HG03457 (cell line): ENCODE results near the gene SUPT4H1.

Experiments used
- ATAC-seq: cut with Tn5 transposase; IDR thresholded peaks from one replicate; pipeline ENCODE4 v1.9.1; 2021; ENCODE audit warnings: moderate number of reproducible peaks; ENCODE audit not compliant: unreplicated experiment

Gene SUPT4H1

DNA sequence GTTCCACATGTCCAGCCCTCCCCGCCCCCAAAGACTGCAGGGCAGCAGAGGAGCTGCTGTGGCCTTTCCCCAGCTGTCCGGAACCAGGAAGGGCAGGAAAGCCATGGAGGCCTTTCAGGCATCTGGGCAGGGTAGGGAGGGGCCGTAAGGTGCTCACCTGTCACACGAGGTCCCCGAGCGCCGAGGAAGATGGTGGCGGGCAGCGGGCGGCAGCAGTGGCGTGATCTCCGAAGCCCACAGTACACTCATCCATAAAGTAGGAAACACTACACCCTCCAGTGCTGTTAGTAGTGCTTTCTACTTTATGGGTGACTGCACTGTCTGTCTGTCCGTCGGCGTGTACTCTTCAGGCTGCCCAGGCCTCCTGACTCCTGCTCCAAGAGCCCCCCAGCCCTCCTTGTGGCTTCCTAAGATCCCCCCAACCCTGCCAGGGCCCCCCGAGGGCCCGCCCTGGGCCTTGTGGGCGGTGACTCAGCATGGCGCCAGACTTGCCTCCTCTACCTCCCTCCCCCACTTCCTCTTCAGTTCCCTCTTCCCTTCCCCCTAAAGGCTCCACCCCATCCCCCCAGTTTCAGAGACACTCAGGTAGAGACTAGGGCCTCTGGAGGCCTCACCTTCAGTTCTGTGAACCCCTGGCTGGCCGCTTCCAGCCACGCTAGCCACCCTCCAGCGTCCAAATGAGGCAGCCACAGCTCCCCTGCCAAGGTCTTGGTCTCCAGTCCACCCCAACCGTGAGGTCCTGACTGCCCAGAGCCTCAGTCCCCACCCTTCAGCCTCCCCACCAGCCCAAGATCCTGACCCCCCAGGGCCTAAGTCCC is 20.8 kb downstream of the SUPT4H1 start:
- no peak for ATAC-seq

DNA sequence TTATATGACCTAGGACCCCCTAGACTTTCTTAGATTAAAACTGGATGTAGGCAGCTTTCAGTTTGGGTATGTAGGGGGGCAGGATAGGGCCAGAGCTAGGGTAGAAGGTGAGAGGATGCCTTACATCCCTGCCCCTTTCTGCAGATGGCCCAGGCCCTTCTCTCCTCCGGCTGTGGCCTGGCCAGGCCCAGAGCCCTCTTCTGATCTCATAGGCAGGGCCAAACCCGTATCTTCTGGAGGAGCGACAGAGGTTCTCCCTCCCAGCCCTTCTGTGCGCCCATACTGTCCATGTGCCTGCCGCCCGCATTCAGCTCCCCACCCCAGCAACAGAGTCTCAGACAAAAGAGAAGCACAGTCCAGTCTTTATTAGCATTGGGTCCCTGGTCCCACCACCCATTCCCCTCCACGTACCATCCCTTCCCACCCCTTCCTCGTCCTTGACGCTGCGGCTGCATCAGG is 21.4 kb downstream of the SUPT4H1 start:
- no peak for ATAC-seq

DNA sequence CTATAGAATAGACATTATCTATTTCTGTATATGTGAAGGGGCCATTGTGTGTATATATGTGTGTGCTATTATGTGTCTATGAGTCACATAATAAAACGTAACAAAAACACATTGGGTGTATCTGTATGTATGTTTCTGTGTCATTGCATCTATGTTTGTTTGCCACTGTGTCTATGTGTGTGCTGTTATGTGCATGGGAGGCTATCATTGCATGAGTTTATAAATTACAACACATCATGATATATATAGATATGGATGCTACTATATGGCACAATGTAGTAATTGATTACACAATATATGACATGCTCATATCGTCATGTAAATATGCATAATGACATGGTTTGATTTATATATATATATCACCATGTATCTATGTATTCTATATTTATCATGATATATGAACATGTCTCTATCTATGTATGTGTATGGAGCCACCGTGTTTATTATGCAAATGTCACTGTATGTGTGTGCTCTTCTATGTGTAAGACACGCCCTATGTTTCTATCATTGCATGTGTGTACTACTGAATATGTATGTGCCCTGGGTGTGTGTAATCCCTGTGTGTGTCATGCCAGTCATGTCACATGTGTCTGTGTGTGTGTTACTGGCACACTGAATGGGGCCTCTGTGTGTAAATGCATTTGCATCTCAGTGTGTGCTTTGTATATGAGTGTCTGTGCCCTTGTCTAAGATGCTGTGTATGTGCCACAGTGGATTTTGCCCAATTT is 22.0 kb downstream of the SUPT4H1 start:
- peak; percentile 7 for ATAC-seq

DNA sequence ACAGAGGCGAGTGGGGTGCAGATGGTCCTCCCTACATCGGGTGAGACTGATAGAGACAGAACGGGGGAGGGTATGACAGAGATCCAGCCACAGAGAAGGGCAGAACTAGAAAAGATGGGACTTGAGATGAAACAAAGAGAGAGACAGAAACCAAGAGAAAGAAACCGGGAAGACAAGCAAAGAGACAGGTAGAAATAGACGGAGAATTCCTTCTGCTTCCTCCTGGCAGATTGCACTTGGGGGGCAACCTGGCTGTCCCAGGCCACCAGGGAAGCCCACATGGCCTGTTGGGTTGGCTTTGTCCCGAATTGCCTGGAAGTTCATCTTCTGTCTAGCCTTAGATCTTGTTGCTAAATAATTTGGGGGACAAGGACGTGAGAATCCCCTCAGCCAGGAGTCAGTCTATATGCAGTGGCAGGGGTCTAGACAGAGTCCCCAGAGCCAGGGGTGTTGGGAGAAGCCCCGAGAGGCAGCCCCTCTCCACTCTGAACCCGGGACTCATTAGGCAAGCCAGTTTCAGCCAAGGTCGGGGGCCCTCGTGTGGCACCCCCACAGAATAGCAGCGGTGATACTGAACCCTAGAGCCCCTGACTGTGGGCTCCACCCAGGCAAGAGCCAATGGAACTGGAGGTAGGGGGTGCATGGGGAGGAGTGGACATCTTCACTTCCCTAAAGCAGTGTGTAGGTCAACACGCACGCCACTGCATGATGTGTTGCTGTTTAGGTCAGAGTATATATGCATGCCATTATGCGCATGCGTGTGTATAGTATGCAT is 22.8 kb downstream of the SUPT4H1 start:
- ATAC-seq, result peak; percentile 34

DNA sequence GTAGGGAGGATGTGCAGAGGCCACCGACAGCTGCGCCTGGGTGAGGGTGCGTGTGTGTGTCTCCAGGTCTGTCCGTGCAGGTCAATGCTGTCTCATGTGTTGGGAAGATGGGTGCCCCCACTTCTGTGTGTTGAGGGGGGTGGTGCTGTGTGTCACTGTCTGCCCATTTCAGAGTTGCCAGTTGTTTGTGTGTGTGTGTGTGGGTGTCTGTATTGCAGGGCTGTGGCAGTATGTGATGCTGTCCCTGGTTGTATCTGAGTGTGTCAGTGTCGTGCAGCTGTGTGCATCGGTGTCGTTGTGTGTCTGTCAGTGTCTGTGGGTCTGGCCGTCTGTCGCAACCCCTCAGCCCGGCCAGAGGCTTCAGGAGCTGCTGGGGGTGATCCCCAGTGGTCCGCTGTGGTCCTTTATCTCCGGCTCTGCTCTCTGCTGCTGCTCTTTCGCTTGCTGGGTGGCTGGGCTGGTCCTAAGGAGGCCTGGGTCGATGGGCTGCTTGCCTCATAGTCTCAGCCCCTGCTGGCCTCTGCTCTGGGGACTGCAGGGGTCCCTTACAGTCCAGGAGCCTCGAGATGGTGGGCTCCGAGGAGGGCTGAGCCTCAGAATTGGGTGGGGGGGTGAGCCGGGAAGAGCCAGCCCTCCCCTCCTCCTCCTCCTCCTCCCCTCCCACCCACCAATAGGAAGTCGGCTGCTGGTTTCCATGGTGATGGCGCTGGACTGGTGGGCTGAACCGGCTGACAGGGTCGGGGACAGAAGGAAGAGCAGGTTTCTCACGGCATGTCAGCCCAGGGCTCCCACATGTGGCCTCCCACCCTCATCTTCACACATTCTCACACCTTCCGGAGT is 23.6 kb downstream of the SUPT4H1 start, which contains the start of gene TSPOAP1:
Gene TSPOAP1, minus strand, starts transcription at position 601 of the 840 bp plus-strand sequence. CDS start 875 bp downstream, outside the sequence.
- no peak for ATAC-seq

DNA sequence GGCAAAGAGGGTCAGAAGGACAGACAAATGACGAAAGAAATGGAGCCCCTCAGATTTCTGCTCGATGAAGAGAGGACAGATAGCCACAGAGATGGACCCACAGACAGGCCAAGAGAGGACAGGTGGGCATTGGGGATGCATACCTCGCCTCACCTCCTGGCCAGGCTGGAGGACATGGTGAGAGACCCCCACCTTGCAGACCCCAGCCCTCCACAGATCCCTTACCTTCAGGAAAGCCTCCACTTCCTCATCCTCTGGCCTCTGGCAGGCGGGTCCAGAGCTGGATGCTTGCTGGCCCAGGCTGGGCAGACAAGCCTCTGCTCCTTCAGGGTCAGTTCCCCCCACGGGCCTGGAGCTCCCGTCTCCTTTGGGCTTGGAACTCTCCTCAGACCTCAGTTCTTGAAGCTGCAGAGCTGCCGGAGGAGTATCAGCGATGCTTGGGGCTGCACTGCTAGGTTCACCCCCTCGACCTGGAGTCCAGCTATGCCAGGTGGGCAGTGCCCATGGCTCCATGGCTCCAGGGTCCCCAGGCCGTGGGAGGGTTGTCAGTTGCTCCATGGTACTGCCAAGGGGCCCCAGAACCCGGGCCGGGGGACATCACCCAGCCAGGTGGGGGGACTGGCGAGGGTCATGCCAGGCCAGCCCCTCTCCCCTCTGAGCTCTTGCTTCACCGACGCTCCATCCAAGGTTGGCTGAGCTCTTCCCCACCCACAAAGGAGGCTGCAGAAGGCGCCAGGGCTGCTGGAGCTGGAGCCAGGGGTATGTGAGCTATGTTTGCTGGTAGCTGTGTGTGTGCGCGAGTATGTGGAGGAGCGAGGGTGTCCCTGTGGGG is 24.4 kb downstream of the SUPT4H1 start:
- ATAC-seq, result no peak

DNA sequence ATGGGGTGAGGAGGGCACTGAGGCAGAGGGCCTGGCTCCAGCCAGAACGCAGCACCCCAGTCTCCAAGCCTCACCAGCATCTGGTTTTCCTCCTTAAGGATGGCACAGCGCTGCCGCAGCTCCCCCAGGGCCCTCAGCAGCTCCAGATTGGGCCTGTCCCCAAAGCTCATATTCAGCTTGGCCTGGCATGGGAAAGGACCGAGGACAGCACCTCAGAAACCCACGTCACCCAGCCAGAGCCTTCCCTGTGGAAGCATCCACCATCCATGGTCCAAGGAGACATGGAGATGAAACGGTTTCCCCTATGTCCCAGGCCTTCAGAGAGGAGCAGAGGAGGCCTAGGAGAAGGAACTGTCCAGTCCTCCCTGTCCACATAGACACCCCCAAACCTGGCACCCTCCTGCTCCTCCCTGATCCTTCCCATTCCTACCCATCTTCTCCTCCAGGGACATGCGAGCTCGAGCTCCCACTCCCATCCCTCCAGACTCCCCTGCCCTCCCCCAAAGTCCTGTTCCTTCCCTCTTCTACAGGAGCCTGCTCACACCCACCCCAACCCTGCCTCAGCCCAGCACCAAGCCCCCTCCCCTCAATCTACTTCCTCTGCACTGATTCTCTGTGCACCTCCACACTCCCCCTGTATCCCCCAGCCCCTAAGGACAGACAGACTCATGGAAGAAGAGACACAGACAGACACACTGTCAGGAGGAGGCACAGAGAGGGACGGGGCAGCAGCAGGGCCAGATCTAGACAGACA is 25.2 kb downstream of the SUPT4H1 start:
- ATAC-seq, result no peak

DNA sequence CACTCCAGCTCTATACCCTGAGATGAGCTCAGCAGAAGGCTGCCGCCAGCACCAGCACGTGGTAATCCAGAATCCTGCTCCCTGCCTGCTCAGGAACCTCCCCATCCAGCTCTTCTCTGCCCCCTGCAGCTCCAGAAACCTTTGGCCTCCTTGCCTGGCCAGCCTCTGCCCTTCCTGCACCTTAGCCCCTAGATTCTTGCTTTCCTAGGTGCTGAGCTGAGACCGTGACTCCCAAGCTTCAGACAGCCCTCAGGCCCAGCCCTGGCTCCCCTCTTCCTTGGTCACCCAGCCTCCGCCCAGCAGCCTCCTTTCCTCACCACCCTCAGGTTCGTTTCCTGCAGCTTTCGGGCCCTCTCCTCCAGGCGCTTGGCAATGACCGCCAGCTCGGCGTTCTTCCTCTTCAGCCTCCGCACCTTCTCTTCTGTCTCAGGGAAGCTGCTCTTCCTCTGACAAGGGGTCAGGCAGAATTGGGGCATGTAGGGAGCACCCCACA is 26.0 kb downstream of the SUPT4H1 start:
- no peak for ATAC-seq

DNA sequence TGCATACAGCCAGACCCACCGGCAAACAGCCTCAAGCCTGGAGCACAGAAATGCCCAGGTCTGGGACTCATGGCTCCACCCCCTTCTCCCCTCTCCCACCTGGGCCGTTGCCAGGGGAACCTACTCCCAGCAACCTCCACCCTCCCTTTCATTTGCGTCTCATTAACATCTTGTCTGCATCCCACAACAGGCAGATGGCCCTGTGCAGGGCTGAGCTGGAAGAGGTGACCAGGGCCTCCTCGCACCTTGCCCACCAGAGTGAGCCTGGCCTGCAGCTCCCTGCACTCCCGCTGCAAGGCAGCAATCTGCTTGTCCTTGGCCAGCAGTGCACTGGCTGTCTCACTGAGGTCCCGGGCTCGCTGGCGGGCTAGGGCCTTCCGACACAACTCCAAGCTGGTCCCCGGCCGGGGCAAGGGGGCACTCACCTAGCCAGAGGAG is 26.7 kb downstream of the SUPT4H1 start:
- no peak for ATAC-seq

DNA sequence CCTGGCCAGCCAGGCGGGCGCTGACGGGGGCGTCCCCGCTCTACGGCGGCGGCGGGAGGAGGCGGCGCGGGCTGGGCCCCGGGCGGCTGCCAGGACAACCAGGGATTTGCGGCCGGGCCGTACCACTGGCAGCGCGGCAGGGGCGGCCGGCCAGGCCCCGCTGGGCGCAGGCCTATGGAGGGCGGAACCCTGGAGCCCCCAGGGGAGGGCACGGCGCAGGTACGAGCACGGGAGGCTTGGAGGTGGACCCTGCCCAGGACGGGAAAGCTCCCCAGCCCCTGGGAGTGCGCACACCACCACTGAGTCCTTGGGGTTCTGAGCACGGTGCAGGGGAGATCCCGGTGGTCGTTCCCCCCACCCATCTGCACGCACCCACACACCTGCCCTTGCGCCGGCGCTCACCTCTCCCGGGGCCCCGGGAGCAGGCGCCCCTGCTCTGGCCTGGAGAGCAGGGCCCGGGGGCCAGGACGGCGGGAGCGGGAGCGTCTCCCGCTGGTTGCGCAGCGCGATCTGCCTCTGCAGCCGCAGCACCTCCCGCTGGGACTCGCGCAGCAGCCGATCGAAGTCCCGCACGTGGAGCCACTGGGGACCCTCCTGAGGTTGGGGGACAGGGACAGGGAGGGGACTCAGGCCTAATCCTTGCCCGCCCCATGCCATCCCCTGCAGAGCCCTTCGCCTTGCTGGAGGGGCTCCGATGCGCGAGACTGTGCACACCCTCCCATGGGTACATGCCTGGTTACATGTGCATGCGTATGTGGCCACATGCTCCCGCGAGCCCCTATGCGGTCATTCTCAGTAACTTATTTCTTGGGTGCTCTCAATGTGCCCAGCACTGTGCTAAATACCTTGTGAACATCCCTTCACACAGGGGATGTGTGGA is 27.4 kb downstream of the SUPT4H1 start:
- ATAC-seq, result no peak

DNA sequence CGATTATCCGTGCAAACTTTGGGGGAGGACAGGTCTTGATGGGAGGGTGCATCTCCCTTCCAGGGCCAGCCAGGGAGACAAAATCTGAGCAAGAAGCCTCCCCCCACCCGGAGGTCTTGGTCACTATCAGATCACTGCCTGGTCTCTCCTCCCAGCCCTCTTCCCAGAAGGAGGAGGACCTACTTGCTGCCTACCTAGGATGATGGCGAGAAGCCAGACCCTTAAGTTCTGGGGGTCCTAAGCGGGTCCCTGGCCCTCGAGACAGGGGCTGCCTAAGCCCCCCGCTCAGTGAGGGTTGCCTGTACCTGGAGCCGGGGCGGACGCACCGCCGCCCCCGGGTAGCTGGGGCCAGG is 28.0 kb downstream of the SUPT4H1 start:
- ATAC-seq, result no peak

DNA sequence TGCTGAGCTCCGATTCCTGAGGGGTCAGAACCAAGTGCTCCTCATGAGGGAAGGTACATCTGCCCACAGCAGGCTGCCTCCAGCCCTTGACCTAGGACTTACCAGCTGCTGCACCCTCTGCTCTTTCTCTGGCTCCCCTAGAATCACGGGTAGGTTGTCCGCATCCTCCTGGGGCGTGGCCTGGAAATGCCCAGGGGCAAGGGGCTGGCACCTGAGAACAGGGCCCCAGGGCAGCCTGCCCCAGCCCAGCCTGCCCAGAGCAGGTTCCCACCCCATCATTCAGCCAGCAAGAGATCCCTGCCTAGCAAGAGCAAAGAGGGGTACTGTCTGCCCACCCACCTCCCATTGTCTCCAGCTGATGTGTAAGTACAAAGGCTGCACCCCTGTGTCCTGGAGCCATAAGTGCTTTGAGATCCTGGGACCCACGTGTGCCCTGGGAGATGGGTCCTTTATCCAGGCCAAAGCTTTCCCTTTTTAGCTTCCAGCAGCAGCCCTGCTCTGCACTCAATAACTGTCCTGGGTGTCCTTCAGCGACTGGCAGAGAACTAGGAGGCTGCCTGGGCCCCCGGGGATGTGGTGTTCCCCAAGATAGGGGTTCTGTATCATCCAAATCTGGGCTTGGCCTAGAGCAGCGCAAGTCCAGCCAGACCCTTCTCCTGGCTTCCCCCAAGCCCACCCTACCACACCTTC is 28.5 kb downstream of the SUPT4H1 start:
- ATAC-seq, result no peak

DNA sequence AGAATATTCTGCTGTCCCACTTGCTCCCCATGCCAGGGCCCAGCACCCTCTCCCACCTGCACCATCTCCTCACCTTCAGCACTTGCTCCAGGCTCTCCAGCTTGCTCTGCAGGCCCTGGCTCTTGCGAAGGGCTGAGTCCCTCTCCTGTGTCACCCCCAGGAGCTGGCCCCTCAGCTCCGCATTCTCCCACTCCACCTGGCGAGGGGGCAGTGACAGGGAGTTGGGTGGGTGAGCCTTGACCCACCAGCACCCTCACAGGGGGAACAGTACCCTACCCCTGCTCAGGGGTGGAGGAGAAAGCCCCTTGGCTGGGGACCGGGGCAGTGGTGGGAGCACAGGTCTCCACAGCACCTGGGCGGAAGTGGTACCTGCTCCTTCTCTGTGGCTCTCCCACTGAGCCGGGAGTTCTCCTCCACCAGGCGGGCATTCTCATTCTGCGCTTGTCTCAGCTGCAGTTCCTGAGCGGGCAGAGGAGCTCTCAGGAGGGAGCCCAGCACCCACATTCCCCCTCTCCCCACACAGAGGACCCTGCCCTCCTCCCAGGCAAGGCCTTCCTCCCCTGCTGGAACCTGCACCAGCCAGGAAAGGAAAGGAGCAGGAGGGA is 29.3 kb downstream of the SUPT4H1 start:
- ATAC-seq, result no peak

DNA sequence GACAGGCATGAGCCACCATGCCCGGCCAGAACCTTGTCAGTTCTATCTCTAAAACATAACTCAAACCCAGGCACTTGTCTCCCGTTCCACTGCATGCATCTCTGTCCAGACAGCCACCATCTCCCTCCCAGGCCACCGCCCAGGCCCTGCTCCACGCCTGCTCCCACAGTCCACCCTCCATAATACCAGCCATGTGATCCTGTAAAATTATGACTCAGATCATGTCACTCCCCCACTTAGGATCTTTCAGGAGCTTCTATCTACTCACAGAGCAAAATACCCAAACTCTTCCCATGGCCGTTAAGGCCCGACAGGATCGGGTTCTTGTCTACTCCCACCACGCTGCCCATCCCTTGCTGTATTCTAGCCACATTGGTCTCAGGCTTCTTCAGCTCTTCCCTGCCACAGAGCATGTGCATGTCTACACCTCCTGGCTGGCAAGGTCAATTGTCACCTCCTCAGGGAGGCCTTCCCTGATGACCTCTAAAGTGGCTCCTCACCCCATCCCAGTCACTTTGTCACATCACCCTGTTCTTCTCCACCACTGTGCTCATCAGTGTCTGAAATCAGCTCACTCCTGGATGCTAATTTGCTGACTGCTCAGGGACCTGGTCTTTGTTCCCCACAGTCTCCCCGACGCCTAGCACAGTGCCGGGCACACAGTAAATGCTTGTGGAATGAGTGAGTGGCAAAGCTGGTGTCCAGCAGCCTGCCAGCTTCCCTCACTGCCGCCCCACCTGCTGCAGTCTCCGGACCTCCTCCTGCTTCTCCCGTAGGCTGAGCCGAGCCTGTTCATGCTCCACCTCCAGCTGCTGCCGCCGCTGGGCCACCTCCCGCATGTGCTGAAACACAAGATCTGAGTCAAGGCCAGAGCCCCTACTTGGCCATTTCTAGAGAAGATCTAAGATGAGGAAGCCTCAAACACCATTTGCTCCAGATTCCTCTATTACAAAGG is 30.2 kb downstream of the SUPT4H1 start:
- ATAC-seq, result no peak

DNA sequence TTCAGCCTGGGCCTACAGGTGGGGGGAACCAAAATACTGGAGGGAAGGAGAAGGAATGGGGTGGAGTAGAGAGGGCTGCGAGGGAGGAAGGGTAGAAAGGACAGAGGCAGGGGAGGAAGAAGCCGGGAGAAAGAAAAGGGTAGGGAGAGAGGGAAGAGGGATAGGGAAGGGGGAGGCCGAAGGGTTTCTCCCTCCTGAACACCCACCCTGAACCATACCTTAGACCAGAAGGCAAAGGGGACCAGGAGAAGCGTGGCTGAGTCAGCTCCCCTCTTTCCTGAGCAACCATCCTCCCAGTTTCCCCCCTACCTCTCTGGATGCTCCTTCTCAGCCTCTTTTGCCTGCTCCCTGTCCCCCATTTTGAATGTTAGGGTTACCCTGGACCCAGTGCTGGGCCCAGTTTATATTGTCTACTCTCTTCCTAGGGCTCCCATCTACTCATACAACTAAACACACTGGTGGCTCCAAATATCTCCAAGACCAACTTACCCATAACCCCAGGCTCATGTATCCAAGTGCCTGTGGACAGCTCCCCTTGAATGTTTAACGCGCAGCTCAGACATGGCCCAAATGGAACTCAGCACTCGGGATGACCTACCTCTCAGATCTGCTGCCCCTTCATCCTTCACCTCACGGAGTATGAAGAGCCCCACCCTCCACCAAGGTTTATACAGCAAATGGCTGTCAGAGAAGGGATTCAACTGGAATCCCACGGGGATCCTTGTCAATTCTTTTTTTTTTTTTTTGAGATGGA is 31.3 kb downstream of the SUPT4H1 start:
- no peak for ATAC-seq
